Measurements from ENCODE around the gene NEUROD2.
"Not testable (repeated sequence)": the region's sequence is repeated elsewhere in the genome, so short reads cannot be mapped to it uniquely, and the experiment has no call there.

The NEUROD2 gene

GRCh38 chr17:39603304-39604016 lies 4.3 kb downstream of the NEUROD2 start:
- FAIRE-seq = no peak
- no peak for DNase-seq (ENCODE audit: low spot score)

DNA sequence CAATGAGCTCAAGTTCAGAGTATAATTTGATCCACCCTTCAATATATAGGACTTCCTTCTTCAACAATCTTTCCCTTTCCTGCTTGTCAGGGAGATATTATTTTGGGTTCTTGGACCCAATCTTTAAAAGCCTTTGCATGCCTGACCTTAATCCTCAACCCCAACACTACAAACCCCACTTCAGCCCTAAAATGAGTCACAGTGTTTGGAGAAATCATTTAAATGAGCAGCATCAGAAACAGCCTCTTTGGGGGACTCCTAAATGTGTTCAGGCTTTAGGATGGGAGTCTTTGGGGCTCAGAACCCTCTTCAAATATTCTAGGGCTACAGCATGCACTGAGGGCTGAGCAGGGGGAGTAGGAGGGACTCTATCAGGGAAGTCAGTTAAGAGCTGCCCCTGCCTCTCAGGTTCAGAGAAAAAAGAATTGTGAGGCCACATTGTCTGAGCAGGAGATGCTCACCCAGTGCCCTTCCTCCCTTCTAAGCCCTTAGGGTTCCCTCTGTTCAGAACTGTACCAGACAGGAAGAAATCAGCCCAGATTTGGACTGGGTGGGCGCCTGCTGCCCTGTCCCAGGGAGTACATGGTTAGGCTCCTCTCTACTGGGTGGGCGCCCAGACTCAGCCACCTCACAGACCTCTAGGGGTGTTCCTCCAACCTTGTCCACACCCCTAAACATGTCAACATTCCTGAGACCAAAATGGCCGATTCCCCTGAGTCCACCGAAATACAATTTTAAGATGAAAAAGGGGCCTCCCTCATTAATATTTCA lies 5.0 kb downstream of the NEUROD2 start:
- no peak for DNase-seq (ENCODE audit: low spot score)
- no peak for FAIRE-seq

GRCh38 chr17:39601758-39602532 lies 5.8 kb downstream of the NEUROD2 start:
- FAIRE-seq = no peak
- no peak for DNase-seq (ENCODE audit: low spot score)

DNA sequence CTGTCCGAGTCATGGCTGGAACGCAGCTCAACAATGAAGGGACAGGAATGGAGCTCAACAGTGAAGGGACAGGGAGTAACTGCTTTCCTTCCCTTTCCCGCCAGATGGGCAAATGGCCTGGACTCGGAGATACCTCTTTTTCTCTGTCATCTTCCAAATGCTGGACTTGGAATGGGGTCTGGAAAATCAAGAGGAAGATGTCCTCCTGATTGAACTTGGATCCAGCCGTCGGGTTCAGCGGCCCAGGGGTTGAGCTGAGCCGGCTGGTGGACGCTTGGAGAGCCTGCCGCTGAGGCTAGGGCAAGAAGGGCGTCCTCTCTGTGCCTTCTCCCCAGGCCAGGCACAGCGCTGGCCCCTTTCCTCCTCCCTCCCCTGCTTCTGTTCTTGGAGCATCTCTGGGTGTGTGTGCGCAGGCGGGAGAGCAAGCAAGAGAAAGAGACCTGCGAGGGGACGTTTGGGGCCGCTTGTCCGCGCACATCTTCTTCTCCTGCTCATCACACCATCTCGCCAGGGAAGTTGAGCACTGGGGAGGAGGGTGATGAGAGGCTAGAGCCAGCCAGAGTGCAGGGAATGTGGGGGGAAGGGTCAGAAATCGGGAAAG lies 6.6 kb downstream of the NEUROD2 start:
- FAIRE-seq (no peak), DNase-seq (ENCODE audit: low spot score) (no peak)

DNA sequence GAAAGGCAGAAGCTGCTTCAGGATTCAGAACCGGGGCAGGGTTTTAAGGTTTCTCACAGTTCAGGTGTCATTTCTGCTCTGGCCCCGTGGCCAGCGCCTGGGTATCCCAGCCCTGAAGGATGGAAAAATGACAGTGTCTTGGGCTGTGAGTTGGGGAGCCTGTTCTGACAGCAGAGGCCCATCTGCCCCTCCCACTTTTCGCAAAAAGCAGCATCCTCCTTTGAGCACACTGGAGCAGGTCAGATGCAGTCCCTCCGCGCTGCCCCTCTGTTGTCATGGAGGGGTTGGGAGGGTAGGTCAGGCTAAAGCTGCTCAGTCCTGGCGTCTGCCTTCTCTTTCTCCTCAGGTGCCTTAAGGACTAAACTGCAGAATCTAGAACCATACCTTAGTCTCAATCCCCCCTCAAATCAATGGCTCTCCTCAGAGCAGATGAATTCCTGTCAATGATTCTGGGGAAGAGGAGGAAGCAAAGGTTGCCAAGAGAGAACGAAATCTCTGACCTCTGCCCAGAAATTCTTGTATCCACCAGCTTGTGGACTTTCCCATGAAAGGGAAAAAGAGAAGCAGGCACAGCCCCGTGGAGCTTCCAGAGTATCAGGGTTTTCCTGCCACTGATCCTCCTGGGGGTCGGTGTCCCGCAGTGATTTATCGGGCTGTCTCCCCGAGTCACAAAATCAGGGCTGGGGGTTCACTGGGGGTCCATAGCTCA lies 7.3 kb downstream of the NEUROD2 start:
- FAIRE-seq = no peak

DNA sequence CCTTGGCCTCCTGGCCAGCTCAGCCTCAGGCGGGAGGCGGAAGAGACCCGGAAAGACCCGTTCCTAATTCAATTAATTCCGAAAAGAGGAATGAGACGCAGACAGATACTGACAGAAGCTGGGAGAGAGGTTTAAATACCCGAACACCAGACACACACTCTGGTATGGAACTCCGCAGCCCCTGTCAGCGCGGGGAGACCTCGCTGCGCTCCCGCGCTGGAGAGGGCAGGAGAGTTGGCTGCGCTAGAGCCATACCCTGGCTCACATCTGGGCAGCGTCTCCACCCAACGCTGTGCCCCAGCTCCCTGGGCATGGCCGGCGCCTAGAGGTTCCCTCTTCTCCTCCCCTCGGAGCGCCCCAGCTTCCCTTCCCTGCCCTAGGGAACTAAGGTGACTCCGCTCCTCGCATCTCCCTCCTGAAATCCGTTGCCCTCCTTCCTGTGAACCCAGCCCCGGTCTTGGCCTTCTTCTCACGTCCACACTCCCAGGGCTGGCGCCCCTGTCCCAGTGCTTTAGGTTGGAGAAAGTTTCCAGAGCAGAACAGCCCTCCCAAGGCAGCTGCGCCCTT lies 8.0 kb downstream of the NEUROD2 start:
- no peak for FAIRE-seq
- DNase-seq (ENCODE audit: low spot score) = no peak

More for the DNA sequence above, 7.3 kb downstream of the NEUROD2 start:
- no peak for DNase-seq (ENCODE audit: low spot score)

GRCh38 chr17:39599004-39599664 lies 8.6 kb downstream of the NEUROD2 start:
- DNase-seq (ENCODE audit: low spot score) = no peak
- no peak for FAIRE-seq

- no peak for FAIRE-seq
- no peak for DNase-seq (ENCODE audit: low spot score)
These were observed 9.1 kb downstream of the NEUROD2 start for GRCh38 chr17:39598630-39599003.

DNA sequence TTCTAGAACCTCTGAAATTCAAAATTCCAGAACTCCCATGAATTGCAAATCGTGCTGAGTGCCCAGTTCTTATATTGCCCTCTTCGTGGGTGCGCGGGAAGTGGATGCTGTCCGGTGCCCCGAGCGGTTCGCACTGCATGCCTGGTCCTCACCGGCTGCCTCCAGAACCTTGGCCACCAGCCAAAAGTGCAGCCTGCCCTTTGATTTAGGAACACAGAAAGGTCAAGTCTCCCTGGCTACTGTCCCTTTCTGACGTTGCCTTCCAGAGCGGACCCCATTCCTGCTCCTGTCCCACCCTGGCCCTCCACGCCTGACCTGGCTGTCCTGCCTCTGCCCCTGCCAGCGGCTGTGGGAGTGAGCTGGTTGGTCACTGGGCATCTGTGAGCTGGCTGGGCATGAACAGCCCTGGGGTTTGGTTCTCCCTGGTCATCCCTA lies 9.7 kb downstream of the NEUROD2 start:
- FAIRE-seq (no peak), DNase-seq (ENCODE audit: low spot score) (no peak)

DNA sequence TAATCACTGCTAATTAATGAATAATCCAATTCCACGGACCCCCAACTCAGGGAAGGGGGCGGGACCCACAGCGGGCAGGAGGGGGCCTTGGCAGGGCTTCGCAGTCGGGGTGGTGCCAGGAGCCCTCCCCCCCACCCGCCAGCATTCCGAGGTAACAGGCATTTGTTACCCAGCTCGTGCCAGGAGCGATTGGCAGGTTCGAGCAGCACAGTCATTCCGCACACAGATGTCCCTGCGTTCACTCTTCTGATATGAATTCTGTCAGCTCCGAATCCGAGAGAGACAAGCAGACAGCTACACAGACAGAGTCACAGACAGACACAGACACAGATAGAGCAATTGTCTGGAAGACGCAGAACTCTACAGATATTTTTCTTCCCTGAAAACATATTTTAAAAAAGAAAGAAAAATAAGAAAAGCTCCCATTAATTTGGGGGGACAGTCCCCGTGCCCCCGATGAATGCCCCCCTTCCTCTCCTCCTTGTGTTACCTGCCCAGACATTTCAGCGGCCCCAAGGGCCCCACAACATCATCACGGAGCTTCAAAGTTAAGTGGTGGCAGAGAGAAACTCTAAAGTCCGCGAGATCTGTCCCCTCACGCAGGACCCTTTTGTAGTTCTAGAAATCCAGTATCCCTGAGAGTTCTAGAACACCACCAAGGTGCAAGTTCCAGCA lies 10.2 kb downstream of the NEUROD2 start:
- no peak for FAIRE-seq

GRCh38 chr17:39596543-39597267 lies 11.0 kb downstream of the NEUROD2 start:
- no peak for FAIRE-seq
- no peak for DNase-seq (ENCODE audit: low spot score)

More for the DNA sequence above, 10.2 kb downstream of the NEUROD2 start:
- DNase-seq (ENCODE audit: low spot score) = no peak

DNA sequence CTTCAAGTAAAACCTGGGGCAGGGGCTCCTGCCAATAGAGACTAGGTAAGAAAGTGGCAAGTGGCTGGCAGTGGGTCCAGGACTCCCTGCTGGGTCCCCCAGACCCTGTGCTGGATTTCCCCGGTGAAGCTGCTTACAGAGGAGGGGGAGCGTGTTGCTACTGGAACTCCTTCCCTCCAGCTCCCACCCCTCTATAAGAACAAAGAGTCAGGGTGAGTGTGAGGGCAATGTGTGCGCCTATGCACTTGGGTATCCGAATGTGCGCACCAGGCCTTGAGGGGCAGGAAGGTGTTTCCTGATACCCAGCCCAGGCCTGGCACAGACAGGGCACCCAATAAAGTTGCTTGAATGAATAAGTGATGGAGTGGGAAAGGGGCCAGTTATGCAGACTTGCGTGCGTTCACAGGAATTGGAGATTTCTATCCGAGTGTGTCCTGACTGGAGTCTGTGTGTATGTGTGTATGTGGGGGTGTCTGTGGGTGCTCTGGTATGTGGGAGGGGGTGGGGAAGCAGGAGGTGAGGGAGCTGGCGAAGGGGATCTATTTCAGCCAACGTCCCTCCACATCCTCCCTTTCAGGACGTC lies 11.7 kb downstream of the NEUROD2 start:
- FAIRE-seq (no peak), DNase-seq (ENCODE audit: low spot score) (no peak)

GRCh38 chr17:39595294-39595693 lies 12.4 kb downstream of the NEUROD2 start:
- DNase-seq (ENCODE audit: low spot score) = no peak
- no peak for FAIRE-seq

GRCh38 chr17:39593371-39593770 lies 14.3 kb downstream of the NEUROD2 start:
- FAIRE-seq (no peak), DNase-seq (ENCODE audit: low spot score) (no peak)

DNA sequence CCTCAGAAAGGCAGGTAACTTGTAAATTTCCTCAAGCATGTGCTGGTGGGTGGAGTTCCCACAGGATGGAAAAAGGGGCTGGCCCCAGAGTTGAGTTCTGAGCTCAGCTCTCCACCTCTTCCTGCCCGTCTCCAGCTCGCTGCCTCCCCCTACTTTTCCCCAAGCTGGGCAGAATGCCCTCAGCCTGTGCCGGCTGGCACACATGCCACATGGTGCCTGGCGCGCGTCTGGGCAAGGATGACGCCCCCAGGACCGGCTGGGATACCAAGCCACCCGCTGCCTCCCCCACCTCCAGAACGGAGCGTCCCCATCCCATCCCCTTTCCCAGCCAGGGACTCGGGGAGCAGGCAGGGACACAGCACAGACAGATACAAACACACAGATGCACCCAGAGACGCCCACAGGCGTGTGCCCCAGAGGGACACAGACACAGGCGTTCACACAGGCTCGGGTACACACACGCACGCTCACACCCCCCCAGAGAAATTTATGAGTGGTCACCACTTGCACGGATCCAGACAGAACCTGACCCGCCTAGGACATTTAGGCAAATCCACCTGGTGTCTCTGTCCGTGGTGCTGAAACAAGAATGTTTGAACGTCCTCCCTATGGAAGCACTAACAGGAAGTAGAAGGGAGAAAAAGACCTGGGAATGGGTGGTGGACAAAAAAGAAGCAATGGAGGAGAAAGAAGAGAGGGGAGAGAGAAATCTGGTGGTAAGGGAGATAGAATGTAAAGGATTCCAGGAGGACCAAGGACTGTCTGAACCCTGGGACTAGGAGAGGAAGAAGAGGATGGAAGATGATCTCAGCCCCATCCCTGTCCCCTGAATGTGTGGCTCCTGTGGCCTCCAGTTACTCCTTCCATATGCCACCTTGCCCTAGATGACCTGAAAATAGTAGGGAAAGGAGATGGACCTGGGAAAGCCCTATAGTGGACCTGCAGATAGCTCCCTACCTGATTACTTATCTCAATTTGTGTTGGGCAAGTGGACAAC lies 15.5 kb downstream of the NEUROD2 start:
- no peak for FAIRE-seq
- peak; percentile 18 for DNase-seq (ENCODE audit: low spot score)

- not testable (repeated sequence) for DNase-seq (ENCODE audit: low spot score); FAIRE-seq
These were observed 17.5 kb downstream of the NEUROD2 start for GRCh38 chr17:39590180-39590579.

- FAIRE-seq (no peak), DNase-seq (ENCODE audit: low spot score) (no peak)
These were observed 25.1 kb downstream of the NEUROD2 start for GRCh38 chr17:39582658-39583057.
